CD14-positive monocyte (primary cell): ENCODE data around the gene ASF1B. TPM values are rescaled to one million over a fixed set of nuclear protein-coding genes. Genes with fewer than 3 reads are reported as not detected.

Experiments used
- DNase-seq, 3 donors: peaks; one replicate each; pipeline ENCODE4 v3.0.0-alpha.2; 2011 to 2022
- H2AFZ ChIP-seq: 2 replicates; pipeline ENCODE4 v1.6.0; 2012; ENCODE audit warnings: mild to moderate bottlenecking, low read depth, low read length, inconsistent platforms; ENCODE audit not compliant: insufficient read depth, poor library complexity, severe bottlenecking
- H3K27ac ChIP-seq, 2 donors: 1 replicate in 1 of 2; 2 replicates in 1 of 2; pipeline ENCODE4 v1.5.1; 2012 to 2013; ENCODE audit warnings: low read length in 2 of 2, control low read depth in 1 of 2, inconsistent platforms in 1 of 2, low read depth in 1 of 2, mild to moderate bottlenecking in 1 of 2
- H3K27me3 ChIP-seq, 2 donors: one replicate each; pipeline versions ENCODE4 v1.6.0 to v1.6.1; 2011 to 2013; ENCODE audit warnings: low read length in 2 of 2; ENCODE audit not compliant: control insufficient read depth in 2 of 2, insufficient read depth in 2 of 2
- H3K36me3 ChIP-seq, 2 donors: replicated peaks in 1 of 2; 1 replicate in 1 of 2; 2 replicates in 1 of 2; pipeline versions ENCODE4 v1.5.1 to v1.6.1; 2012 to 2013; ENCODE audit warnings: low read length in 2 of 2, control low read depth in 1 of 2, inconsistent platforms in 1 of 2, mild to moderate bottlenecking in 1 of 2; ENCODE audit not compliant: insufficient read depth in 2 of 2, control insufficient read depth in 1 of 2
- H3K4me1 ChIP-seq, 2 donors: 1 replicate in 1 of 2; 2 replicates in 1 of 2; pipeline versions ENCODE4 v1.5.1 to v1.6.1; 2012 to 2013; ENCODE audit warnings: low read length in 2 of 2, control low read depth in 1 of 2, inconsistent platforms in 1 of 2, mild to moderate bottlenecking in 1 of 2, moderate library complexity in 1 of 2; ENCODE audit not compliant: insufficient read depth in 2 of 2, control insufficient read depth in 1 of 2
- H3K4me2 ChIP-seq: replicated peaks from 2 replicates; pipeline ENCODE3; 2012; ENCODE audit warnings: low read length, moderate library complexity, mild to moderate bottlenecking; ENCODE audit not compliant: poor library complexity, severe bottlenecking; ENCODE audit errors: extremely low read depth
- H3K4me3 ChIP-seq, 3 experiments: fragments of 200-600 bp in 1 of 3; sonication (generic) in 1 of 3; replicated peaks in 1 of 3; 1 replicate in 2 of 3; 2 replicates in 1 of 3; pipeline ENCODE4 v1.5.1; 2011 to 2013; ENCODE audit warnings: low read length in 3 of 3, mild to moderate bottlenecking in 3 of 3, control low read depth in 2 of 3, low read depth in 2 of 3, inconsistent platforms in 1 of 3, moderate library complexity in 1 of 3
- H3K79me2 ChIP-seq: 2 replicates; pipeline ENCODE4 v1.6.0; 2012; ENCODE audit warnings: mild to moderate bottlenecking, control low read depth, inconsistent platforms, low read length, moderate library complexity; ENCODE audit not compliant: insufficient read depth
- H3K9ac ChIP-seq: 2 replicates; pipeline ENCODE4 v1.6.0; 2017; ENCODE audit warnings: low read length, mild to moderate bottlenecking; ENCODE audit not compliant: insufficient read depth, poor library complexity, severe bottlenecking
- H3K9me3 ChIP-seq, 2 donors: replicated peaks in 1 of 2; 1 replicate in 1 of 2; 2 replicates in 1 of 2; pipeline versions ENCODE4 v1.5.1 to v1.6.1; 2012 to 2013; ENCODE audit warnings: low read length in 2 of 2, control low read depth in 1 of 2; ENCODE audit not compliant: control insufficient read depth in 1 of 2, insufficient read depth in 1 of 2
- H4K20me1 ChIP-seq: 2 replicates; pipeline ENCODE4 v1.6.0; 2012; ENCODE audit warnings: mild to moderate bottlenecking, low read length, control low read depth, moderate library complexity; ENCODE audit not compliant: insufficient read depth
- H3K27ac Mint-ChIP-seq, 7 donors: one replicate each; pipeline ENCODE4 v1.8.0; 2020; ENCODE audit warnings: mild to moderate bottlenecking in 7 of 7, mixed read lengths in 7 of 7, moderate library complexity in 6 of 7, inconsistent platforms in 2 of 7
- H3K27me3 Mint-ChIP-seq, 3 donors: one replicate each; pipeline ENCODE4 v1.8.0; 2021 to 2022; ENCODE audit warnings: low read depth in 3 of 3, mild to moderate bottlenecking in 3 of 3, mixed read lengths in 3 of 3, moderate library complexity in 3 of 3, inconsistent platforms in 1 of 3
- H3K36me3 Mint-ChIP-seq, 2 donors: one replicate each; pipeline ENCODE4 v1.8.0; 2020; ENCODE audit warnings: mixed read lengths in 2 of 2, inconsistent platforms in 1 of 2, mild to moderate bottlenecking in 1 of 2
- H3K4me1 Mint-ChIP-seq: one replicate; pipeline ENCODE4 v1.8.0; 2020; ENCODE audit warnings: mild to moderate bottlenecking, mixed read lengths
- H3K4me3 Mint-ChIP-seq, 2 donors: one replicate each; pipeline ENCODE4 v1.8.0; 2020; ENCODE audit warnings: mild to moderate bottlenecking in 2 of 2, mixed read lengths in 2 of 2, moderate library complexity in 1 of 2
- H3K9me3 Mint-ChIP-seq, 7 donors: one replicate each; pipeline ENCODE4 v1.8.0; 2020 to 2022; ENCODE audit warnings: mixed read lengths in 7 of 7, mild to moderate bottlenecking in 6 of 7, moderate library complexity in 6 of 7, inconsistent platforms in 2 of 7
- CTCF ChIP-seq: fragments of 200-600 bp; IDR thresholded peaks from one replicate; pipeline ENCODE4 v1.8.0; 2022; ENCODE audit warnings: antibody characterized with exemption, mild to moderate bottlenecking
- WGBS: methylation state at CpG from one replicate; pipeline ENCODE4 v1.1.5; 2013; ENCODE audit warnings: missing lambda C conversion rate; ENCODE audit not compliant: insufficient coverage; 5-methylcytosine and 5-hydroxymethylcytosine counted together
- intact Hi-C, 2 donors: fragments of 100-400 bp; cut with micrococcal nuclease; formaldehyde crosslinking; loops; one replicate each; pipeline versions ENCODE4 v1.15.0 to v1.15.1; 2023
- polyA plus RNA-seq, 3 donors: library from polyadenylated mRNA; depleted of rRNA in 1 of 3; unstranded in 2 of 3; stranded (reverse) in 1 of 3; fragments of 300-500 nt in 2 of 3; fragments of >200 nt in 1 of 3; fragmentation: Illumina TruSeq in 2 of 3; gene quantifications; 1 replicate in 2 of 3; 2 replicates in 1 of 3; pipeline ENCODE4 v1.2.3, GENCODE V29; 2012 to 2021

ASF1B gene
- polyA plus RNA-seq, 3 donors, result 6.3 to 13.4 (median 9.2) TPM

- H3K4me3 ChIP-seq, result no peak overlapping the region
- no peaks in the 10 kb centered on the region for H3K9me3 Mint-ChIP-seq
- H3K36me3 Mint-ChIP-seq, result peaks cover 3 to 7% of the 10 kb centered on the region in 2 donors
- H3K27me3 ChIP-seq, result no peaks in the 10 kb centered on the region
- no peaks in the 10 kb centered on the region for H3K79me2 ChIP-seq
- H3K9me3 ChIP-seq, result no peaks in the 10 kb centered on the region
- intact Hi-C loops, result loop anchor here in 1 of 2 donors (5.0 kb wide), 1 partner anchor 35 kb away; the partner anchor contains the start of gene PRKACA
- peak overlapping the region; percentile 100 for H3K4me2 ChIP-seq
- H3K36me3 ChIP-seq, result no peaks in the 10 kb centered on the region
- no peak overlapping the region for H3K4me3 Mint-ChIP-seq
- H3K9ac ChIP-seq, result no peak overlapping the region
- H3K4me1 Mint-ChIP-seq, result peaks cover 31% of the 10 kb centered on the region
- H2AFZ ChIP-seq, result no peak overlapping the region
- 80% methylated on average over 1 of the region's 1 CpG for WGBS
- peaks cover 43 to 47% of the 10 kb centered on the region in 2 donors for H3K4me1 ChIP-seq
- no peak overlapping the region for H3K27ac ChIP-seq
- peak overlapping the region in 1 of 7 donors; percentile 76 for H3K27ac Mint-ChIP-seq
- TF ChIP-seq CTCF, result no peak
- DNase-seq, result no peak
- H4K20me1 ChIP-seq, result no peaks in the 10 kb centered on the region
- peaks cover 0 to 3% (median 2%) of the 10 kb centered on the region in 3 donors for H3K27me3 Mint-ChIP-seq
Observed at GRCh38 chr19:14082675-14082960, 53.8 kb downstream of the ASF1B start.

- Histone ChIP-seq H3K9me3 (no peaks in the 10 kb centered on the region), H4K20me1 (no peaks in the 10 kb centered on the region), H3K36me3 (no peaks in the 10 kb centered on the region), H3K4me1 (peaks cover 49 to 53% of the 10 kb centered on the region in 2 donors), H3K4me3 (peak overlapping the region; percentile 57 to 96 (median 72)), H2AFZ (peak overlapping the region; percentile 96), H3K79me2 (no peaks in the 10 kb centered on the region), H3K9ac (peak overlapping the region; percentile 81), H3K4me2 (peak overlapping the region; percentile 100), H3K27ac (peak overlapping the region; percentile 57 to 84), H3K27me3 (no peaks in the 10 kb centered on the region)
- peak overlapping the region; percentile 88 to 94 for H3K4me3 Mint-ChIP-seq
- peak in 1 of 3 donors; percentile 50 for DNase-seq
- H3K36me3 Mint-ChIP-seq, result peaks cover 3 to 7% of the 10 kb centered on the region in 2 donors
- whole genome bisulfite sequencing, result 31% methylated on average over 16 of the region's 24 CpGs
- intact Hi-C loops, result loop anchor here (1.0 to 5.0 kb wide), 4 partner anchors 35 to 76 kb away; partner anchors contain the start of genes PRKACA (in 2 of the 2), ASF1B (in 1 of the 2) and RFX1 (in 1 of the 2)
- no peak for TF ChIP-seq CTCF
- H3K27me3 Mint-ChIP-seq, result peaks cover 0 to 3% (median 2%) of the 10 kb centered on the region in 3 donors
- H3K27ac Mint-ChIP-seq, result peak overlapping the region; percentile 91 to 98 (median 94)
- peaks cover 36% of the 10 kb centered on the region for H3K4me1 Mint-ChIP-seq
- no peaks in the 10 kb centered on the region for H3K9me3 Mint-ChIP-seq
Observed at GRCh38 chr19:14081797-14082674, 54.4 kb downstream of the ASF1B start.
